K562 (cell line): ENCODE results near the gene PEPD. TPM values are rescaled to one million over a fixed set of nuclear protein-coding genes. Genes with fewer than 3 reads are reported as not detected.

Experiments used
- ARID3B ChIP-seq: fragments of 250-450 bp; sonication (Bioruptor Pico); IDR thresholded peaks from 2 replicates; pipeline ENCODE4 v1.4.0; 2020; ENCODE audit warnings: borderline replicate concordance
- ESRRA ChIP-seq: fragments of 450-650 bp; IDR thresholded peaks from 2 replicates; pipeline ENCODE4 v1.6.1; 2014; ENCODE audit warnings: low read depth, mild to moderate bottlenecking, moderate library complexity, borderline replicate concordance
- MLX ChIP-seq, 2 experiments: fragments of 450-650 bp in 1 of 2; sonication (generic) in 1 of 2; formaldehyde crosslinking; conservative IDR thresholded peaks; 2 replicates each; pipeline versions ENCODE4 v1.4.0 to v1.8.1; 2020 to 2022; ENCODE audit warnings: mild to moderate bottlenecking in 1 of 2, missing genetic modification reagents in 1 of 2
- MYNN ChIP-seq, 2 experiments: sonication (generic); formaldehyde crosslinking in 1 of 2; IDR thresholded peaks; 2 replicates each; pipeline versions ENCODE4 v1.5.0 to v1.6.1; 2016 to 2020; ENCODE audit warnings: antibody characterized with exemption in 1 of 2, missing genetic modification reagents in 1 of 2
- PTRF ChIP-seq: fragments of 450-650 bp; IDR thresholded peaks from 2 replicates; pipeline ENCODE4 v1.6.1; 2016; ENCODE audit warnings: mild to moderate bottlenecking, missing genetic modification characterization, missing compliant biosample characterization
- SMAD2 ChIP-seq: fragments of 150-350 bp; IDR thresholded peaks from 2 replicates; pipeline ENCODE4 v1.6.1; 2014; ENCODE audit warnings: low read depth, mild to moderate bottlenecking, low read length
- ZNF316 ChIP-seq: fragments of 450-650 bp; IDR thresholded peaks from 2 replicates; pipeline ENCODE4 v1.6.1; 2016
- ZNF592 ChIP-seq: fragments of 450-650 bp; IDR thresholded peaks from 2 replicates; pipeline ENCODE4 v1.6.1; 2017; ENCODE audit warnings: antibody characterized with exemption, mild to moderate bottlenecking
- ZNF740 ChIP-seq, 3 experiments: fragments of 200-800 bp in 1 of 3; sonication (Bioruptor generic) in 1 of 3; sonication (generic) in 1 of 3; formaldehyde crosslinking in 1 of 3; IDR thresholded peaks; 2 replicates each; pipeline versions ENCODE4 v1.6.1 to v1.8.0; 2016 to 2022; ENCODE audit warnings: mild to moderate bottlenecking in 2 of 3, missing compliant biosample characterization in 2 of 3, missing genetic modification characterization in 2 of 3, missing genetic modification reagents in 1 of 3
- ZNF830 ChIP-seq: fragments of 250-450 bp; sonication (Bioruptor Pico); IDR thresholded peaks from 2 replicates; pipeline ENCODE4 v1.5.0; 2021; ENCODE audit warnings: mild to moderate bottlenecking
- polyA plus RNA-seq, 8 experiments: library from polyadenylated mRNA; depleted of rRNA in 4 of 8; stranded (reverse) in 5 of 8; unstranded in 3 of 8; fragments of >200 nt; fragmentation: Nextera tagmentation in 2 of 8; fragmentation: Illumina TruSeq in 1 of 8; extraction: Ambion mirVana in 2 of 8; extraction: Trizol in 1 of 8; gene quantifications; 2 replicates each; pipeline versions ENCODE4 v1.2.1 to v1.2.3, GENCODE V29; 2011 to 2014; ENCODE audit warnings: inconsistent platforms in 1 of 8, missing spikeins in 1 of 8
- total RNA-seq, 7 experiments: library from RNA; depleted of rRNA in 6 of 7; stranded (reverse); fragments of >200 nt in 6 of 7; fragmentation: Illumina TruSeq in 2 of 7; extraction: Trizol in 2 of 7; gene quantifications; 2 replicates each; pipeline versions ENCODE4 v1.2.1 to v1.2.3, GENCODE V29; 2011 to 2021; ENCODE audit warnings: low replicate concordance in 1 of 7

PEPD gene
- total and polyA plus RNA-seq, 9 of the 15 experiments (the other 6 are each of a cell fraction or from before 2014, with no cell fraction given), result 1.3 to 19.2 (median 16.0) TPM

- no peak for TF ChIP-seq SMAD2
- peak; percentile 77 for TF ChIP-seq ZNF316
- no peak for TF ChIP-seq MLX (CRISPR knock-in tag; conservative IDR thresholded peaks at IDR 0.05)
- no peak for TF ChIP-seq PTRF
- TF ChIP-seq ZNF740 (CRISPR knock-in tag; IDR thresholded peaks at IDR 0.05), result no peak
- TF ChIP-seq ZNF740 (tag; IDR thresholded peaks at IDR 0.05), result no peak
- TF ChIP-seq ARID3B (CRISPR knock-in tag), result no peak
- no peak for TF ChIP-seq ESRRA
- no peak for TF ChIP-seq MYNN (IDR thresholded peaks at IDR 0.05)
- no peak for TF ChIP-seq MYNN (CRISPR knock-in tag; IDR thresholded peaks at IDR 0.05)
- TF ChIP-seq ZNF830 (CRISPR knock-in tag), result no peak
- TF ChIP-seq ZNF592, result no peak
- TF ChIP-seq, all 486 proteins: peak for 5
Observed at GRCh38 chr19:33453265-33453664, 68.3 kb downstream of the PEPD start (continued).
